Measurements from ENCODE around the gene CDH4. TPM values are rescaled to one million over a fixed set of nuclear protein-coding genes. Genes with fewer than 3 reads are reported as not detected.

CDH4 gene
- total and polyA plus RNA-seq, 9 donors = 0.12 to 4.4 (median 0.36) TPM

DNA sequence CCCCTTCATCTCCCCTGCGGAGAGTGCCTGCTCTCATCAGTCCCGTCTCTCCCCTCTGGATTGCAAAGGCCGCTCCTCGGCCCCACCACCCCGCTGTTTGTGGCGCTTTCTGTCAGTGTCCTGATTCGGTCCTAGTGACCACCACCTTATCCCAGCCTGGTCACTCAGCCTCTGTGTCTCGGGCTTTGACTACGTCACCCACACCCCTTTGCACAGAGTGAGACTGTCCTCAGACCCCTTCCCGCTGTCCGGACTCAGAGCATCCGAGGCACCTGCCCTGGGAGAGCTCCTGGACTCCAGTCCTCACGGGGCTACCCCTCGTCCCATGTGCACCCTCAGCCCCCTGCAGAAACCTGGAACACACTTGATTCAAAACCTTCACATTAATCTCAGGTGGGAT is 433.4 kb downstream of the CDH4 start:
- Histone ChIP-seq H3K4me3 (no peak overlapping the region), H3K27ac (no peak overlapping the region), H3K9me3 (no peaks in the 10 kb centered on the region), H3K27me3 (no peaks in the 10 kb centered on the region), H3K36me3 (no peaks in the 10 kb centered on the region), H3K4me1 (ENCODE audit: insufficient read depth) (no peaks in the 10 kb centered on the region)
- intact Hi-C loops (cut with DNase I) = no loop called here
- no peak for TF ChIP-seq EP300 (IDR thresholded peaks at IDR 0.05)
- TF ChIP-seq, protein P1, sequence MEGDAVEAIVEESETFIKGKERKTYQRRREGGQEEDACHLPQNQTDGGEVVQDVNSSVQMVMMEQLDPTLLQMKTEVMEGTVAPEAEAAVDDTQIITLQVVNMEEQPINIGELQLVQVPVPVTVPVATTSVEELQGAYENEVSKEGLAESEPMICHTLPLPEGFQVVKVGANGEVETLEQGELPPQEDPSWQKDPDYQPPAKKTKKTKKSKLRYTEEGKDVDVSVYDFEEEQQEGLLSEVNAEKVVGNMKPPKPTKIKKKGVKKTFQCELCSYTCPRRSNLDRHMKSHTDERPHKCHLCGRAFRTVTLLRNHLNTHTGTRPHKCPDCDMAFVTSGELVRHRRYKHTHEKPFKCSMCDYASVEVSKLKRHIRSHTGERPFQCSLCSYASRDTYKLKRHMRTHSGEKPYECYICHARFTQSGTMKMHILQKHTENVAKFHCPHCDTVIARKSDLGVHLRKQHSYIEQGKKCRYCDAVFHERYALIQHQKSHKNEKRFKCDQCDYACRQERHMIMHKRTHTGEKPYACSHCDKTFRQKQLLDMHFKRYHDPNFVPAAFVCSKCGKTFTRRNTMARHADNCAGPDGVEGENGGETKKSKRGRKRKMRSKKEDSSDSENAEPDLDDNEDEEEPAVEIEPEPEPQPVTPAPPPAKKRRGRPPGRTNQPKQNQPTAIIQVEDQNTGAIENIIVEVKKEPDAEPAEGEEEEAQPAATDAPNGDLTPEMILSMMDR (IDR thresholded peaks at IDR 0.05) = no peak
- TF ChIP-seq POLR2A (IDR thresholded peaks at IDR 0.05) = no peak
- DNase-seq = no peak
- WGBS, 3 donors = 84% methylated on average over 14 of the region's 14 CpGs

DNA sequence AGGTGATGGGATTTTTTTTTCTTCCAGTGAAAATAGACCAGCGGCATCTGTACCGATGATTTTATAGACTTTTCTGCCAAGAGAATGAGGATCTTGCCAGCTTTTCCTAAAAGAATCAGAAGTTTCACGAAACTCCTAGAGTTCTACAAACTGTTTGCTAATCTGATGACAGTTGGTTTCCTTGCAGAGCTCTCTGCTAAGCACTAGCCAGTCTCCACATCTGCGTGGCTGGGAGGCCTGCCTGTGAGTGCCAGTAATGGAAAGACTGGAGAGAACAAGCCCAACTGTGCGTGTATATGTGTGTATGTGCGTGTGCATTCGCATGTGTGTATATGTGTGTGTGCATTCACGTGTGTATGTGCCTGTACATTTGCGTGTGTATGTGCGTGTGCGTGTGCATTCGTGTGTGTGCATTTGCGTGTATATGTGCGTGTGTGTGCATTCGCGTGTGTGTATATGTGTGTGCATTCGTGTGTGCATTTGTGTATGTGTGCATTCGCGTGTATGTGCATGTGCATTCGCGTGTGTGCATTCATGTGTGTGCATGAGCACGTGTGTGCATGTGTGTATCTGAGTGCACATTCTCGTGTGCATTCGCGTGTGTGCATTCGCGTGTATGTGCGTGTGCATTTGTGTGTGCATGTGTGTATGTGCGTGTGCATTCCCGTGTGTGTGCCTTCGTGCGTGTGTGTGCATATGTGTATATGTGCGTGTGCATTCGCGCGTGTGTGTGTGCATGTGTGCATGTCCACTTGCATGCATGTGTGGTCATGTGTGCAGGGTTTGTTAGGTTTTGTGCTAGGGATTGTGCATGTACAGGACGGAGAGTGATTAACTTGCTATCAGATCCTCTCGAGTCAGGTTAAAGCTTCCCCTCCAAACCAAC is 434.2 kb downstream of the CDH4 start:
- WGBS, 3 donors = 82 to 88% (median 83%) methylated on average over 38 of the region's 38 CpGs
- Histone ChIP-seq H3K27me3 (no peaks in the 10 kb centered on the region), H3K36me3 (no peaks in the 10 kb centered on the region), H3K9me3 (no peaks in the 10 kb centered on the region), H3K27ac (no peak overlapping the region), H3K4me1 (ENCODE audit: insufficient read depth) (no peaks in the 10 kb centered on the region), H3K4me3 (no peak overlapping the region)
- TF ChIP-seq, protein P1 (IDR thresholded peaks at IDR 0.05) = no peak
- TF ChIP-seq EP300 (IDR thresholded peaks at IDR 0.05) (no peak), POLR2A (IDR thresholded peaks at IDR 0.05) (no peak)
- intact Hi-C loops (cut with DNase I) = no loop called here
- no peak for DNase-seq

DNA sequence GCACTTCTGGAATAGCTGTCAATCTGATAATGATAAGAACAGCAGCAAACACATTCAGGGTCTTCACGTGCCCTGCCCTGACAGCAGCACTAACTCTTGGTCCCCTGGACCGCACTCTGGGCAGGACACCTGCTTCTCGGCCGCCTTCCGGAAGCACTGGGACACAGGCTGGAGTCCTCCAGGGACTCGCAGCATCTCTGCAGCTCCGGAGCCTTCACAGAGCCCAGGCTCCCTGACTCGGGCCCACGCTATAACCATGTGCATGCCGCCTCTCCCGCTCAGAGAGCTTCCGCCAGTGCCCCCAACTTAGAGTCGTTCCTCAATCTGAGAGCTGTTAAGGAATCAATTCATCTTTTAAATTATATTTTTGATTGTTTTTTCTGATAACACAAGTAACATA is 436.4 kb downstream of the CDH4 start:
- no peaks in the 10 kb centered on the region for H3K27me3 ChIP-seq
- H3K4me3 ChIP-seq = no peak overlapping the region
- intact Hi-C loops (cut with DNase I) = no loop called here
- H3K9me3 ChIP-seq = no peaks in the 10 kb centered on the region
- H3K36me3 ChIP-seq = no peaks in the 10 kb centered on the region
- no peak overlapping the region for H3K27ac ChIP-seq
- 85 to 88% (median 85%) methylated on average over 13 of the region's 13 CpGs for WGBS, 3 donors
- H3K4me1 ChIP-seq (ENCODE audit: insufficient read depth) = no peaks in the 10 kb centered on the region
- no peak for TF ChIP-seq POLR2A (IDR thresholded peaks at IDR 0.05)
- no peak for TF ChIP-seq EP300 (IDR thresholded peaks at IDR 0.05)
- TF ChIP-seq, protein P1 (IDR thresholded peaks at IDR 0.05) = no peak
- no peak for DNase-seq

DNA sequence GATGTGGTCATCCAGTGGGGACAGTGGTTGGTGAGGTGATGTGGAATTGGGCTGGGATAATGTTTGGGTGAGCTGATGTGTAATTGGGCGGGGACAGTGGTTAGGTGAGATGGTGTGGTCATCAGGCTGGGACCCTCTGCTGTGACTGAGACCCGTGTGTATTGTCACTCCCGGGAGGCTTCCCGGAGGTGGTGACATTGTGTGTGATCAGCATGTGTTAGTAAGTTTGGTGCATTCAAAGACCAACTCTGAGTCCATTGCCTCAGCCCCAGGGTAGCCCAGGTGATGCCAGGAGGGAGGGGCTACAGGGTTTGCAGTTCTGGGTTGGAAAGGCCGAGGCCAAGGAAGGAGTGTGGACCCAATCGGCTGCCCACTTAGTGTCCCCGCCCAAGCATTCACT is 438.1 kb downstream of the CDH4 start:
- H3K27me3 ChIP-seq = no peaks in the 10 kb centered on the region
- no peaks in the 10 kb centered on the region for H3K4me1 ChIP-seq (ENCODE audit: insufficient read depth)
- DNase-seq = no peak
- no peaks in the 10 kb centered on the region for H3K9me3 ChIP-seq
- H3K27ac ChIP-seq = no peak overlapping the region
- WGBS, 3 donors = 90 to 91% (median 91%) methylated on average over 7 of the region's 7 CpGs
- H3K36me3 ChIP-seq = no peaks in the 10 kb centered on the region
- TF ChIP-seq POLR2A (IDR thresholded peaks at IDR 0.05) = no peak
- TF ChIP-seq EP300 (IDR thresholded peaks at IDR 0.05) = no peak
- TF ChIP-seq, protein P1 (IDR thresholded peaks at IDR 0.05) = no peak
- no peak overlapping the region for H3K4me3 ChIP-seq
- intact Hi-C loops (cut with DNase I) = no loop called here

Data from ovary (tissue), 9 donors.